NCI-H1694 treated with DMSO at 0.1 percent for 48 hours (cell line): Measurements from ENCODE around the gene ZDHHC9.

Experiments
- DNase-seq: peaks from one replicate; lab custom pipeline; 2025; lab: John Stamatoyannopoulos, UW

ZDHHC9 gene

GRCh38 chrX:129785160-129785947, 58.3 kb downstream of the ZDHHC9 start:
- DNase-seq: no peak

- no peak for DNase-seq
Measured at GRCh38 chrX:129784371-129784770, 59.3 kb downstream of the ZDHHC9 start.

DNA sequence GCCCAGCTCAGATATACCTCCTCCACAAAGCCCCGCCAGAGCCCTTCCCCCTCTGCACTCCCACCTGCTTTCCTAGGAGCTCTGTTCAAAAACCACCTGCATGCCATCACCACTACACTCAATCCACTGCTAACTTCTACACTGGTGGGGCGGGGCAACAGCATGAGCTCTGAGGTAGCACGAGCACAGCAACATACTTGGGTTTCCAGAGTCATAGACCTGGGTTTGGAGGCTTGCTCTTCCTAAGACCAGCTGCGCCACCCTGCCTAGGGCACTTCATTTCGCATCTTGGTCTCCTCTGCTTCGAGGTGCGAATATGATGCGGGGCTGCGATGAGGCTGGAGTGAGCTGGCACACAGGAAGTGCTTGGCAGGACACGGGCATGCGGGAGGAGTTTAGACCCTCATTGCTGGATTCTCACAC, 60.4 kb downstream of the ZDHHC9 start:
- DNase-seq: no peak

DNA sequence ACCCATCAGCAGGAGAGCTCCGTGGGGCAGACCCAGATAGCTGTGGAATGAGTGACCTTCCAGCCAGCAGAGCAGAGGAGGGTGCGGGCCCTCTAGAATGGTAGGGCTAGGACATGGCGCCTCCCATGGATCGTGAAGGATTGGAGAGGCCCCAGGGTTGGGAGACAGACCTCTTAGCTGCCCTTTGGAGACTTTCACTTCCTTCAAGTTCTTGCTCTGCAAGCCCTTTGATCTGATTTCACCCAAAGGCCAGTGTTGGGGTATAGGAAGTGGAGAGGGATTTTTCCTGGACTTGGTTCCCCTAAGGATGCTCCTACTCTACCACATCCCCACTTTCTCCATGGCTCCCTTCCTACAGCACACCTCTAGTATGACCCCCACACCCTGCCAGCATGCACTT, 61.0 kb downstream of the ZDHHC9 start:
- no peak for DNase-seq

DNA sequence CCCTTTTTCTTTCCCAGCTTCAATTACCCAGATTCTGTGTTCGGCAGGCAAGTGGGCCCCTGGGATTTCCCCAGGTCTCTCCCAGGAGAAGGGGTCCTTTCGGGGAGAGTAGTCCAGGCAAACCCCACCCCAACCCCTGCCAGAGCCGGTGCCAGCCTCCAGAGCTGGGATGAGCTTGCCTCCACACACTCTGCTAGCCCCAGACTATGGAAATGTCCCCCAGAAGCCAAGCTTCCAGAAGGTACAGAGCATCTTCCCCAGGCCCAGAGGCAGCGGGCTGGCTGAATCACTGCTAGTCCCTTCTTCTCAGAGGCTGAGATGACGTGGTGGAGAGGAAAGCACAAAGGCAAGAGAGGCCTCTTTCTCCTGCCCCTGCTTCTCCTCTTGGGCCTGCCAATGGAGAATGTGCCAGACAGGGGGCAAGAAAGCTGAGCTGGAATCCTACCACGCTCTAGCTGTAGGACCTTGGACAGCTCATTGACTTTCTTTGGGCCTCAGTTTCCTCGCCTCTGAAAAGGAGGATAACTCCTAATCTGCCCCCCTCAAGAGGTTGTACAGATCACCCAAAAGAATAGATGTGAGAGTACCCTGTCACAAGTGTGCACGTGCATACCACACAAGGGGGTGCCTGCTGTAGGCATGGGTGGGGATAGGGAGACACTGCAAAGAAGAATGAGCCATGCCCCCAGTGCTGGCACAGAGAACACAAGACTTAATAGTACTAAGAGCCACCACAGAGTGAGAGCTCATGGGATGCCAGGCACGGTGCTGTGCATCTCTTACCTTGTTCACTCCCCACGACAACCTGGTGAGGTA, 61.8 kb downstream of the ZDHHC9 start:
- no peak for DNase-seq

GRCh38 chrX:129781134-129781672, 62.5 kb downstream of the ZDHHC9 start:
- no peak for DNase-seq

GRCh38 chrX:129780441-129781105, 63.1 kb downstream of the ZDHHC9 start:
- DNase-seq: no peak

DNA sequence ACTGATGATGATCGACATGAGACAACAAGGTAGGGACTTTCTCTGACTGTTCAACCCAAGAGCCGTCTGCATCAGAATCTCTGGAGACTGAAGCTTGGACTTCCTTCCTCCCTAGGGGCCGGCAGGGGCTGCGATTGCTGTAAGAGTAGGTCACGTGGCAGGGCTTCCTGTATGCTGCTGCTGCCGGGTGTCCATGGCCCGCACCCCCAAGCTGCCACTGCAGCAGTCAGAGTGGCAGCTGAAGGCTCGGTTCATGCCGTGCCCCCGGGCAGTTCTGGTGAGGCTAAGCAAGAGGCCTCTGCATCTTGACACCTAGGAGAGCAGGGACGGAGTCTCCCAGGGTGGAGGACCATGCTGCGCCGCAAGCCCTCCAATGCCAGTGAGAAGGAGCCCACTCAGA, 63.9 kb downstream of the ZDHHC9 start, which contains the start of gene SASH3:
Gene SASH3, plus strand, starts transcription at position 203 of the 400 bp plus-strand sequence. Its CDS starts 149 bp downstream, at position 352.
- DNase-seq: no peak

GRCh38 chrX:129779086-129779672, 64.5 kb downstream of the ZDHHC9 start:
- no peak for DNase-seq

DNA sequence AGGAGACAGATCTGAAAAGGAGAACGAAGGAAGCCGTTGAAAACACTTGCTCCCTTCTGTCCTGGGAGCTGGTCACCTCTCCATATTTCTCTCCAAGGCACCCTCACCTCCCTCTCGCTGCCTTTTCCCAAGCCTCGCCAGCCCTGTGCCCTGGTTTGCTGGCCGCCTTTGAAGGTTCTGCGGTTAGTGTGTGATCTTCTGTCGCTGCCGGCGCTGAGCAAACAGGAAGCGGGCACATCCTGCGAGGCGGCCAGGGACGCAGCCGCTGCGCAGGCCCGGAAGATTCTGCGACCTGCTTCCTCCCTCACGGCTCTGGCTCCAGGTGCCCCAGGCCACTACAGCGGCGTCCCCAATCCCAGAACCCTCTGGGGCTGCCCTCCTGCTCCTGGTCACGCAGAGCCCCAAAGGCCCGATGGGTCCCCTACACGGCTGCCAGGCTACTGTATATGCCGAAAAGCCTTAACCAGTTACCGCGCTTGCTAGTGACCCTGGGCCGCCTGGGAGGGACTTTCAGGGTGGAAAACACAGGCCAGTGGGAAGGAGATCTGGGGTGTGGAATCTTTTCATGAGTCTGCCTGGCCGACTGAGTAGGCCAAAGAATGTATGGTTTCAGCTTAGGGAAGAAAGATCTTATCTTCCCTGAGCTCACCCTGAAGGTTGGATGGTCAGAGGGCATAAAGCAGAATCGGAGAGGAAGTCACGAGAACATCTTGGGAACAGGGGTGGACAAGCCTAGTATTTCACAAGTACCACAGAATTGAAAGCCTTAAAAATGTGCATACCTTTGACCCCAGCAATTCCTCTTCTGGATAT, 66.3 kb downstream of the ZDHHC9 start:
- no peak for DNase-seq

DNA sequence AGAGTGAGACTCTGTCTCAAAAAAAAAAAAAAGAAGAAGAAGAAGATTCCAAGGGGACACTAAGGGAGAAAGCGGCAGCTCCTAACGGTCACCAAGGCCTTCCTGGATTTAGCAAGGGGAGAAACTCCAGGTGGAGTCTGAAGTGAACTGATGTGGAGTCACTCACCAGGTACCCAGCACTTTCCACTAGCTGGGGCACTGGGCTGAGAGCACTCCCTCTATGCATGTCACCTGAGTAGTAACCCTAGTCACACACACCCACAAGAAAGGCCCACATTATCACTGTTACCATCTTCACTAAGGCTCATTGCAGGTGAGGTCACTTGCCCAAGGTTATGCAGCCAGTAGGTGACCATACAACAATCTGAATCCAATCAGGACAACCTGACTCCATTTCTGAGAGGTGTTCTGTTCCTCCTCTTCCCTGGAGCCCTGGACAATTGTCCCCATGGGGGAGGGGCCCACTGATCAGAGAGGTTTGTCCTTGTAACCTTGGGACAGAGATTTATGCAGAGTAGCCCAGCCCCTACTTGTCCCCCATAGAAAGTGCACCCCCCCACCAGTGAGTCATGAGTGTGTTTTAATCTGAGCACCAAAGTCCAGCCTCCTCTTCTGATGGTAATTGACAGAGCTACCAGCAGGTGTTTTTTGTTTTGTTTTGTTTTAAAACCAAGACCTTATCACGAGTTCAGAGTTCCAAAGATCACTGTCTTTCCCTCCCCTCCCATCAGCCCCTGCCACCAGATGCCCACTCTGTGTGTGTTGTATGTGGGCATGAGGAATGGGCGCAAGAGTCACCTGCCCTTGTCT, 69.8 kb downstream of the ZDHHC9 start:
- DNase-seq: no peak

- DNase-seq: no peak
Measured at GRCh38 chrX:129772796-129773431, 70.8 kb downstream of the ZDHHC9 start.

GRCh38 chrX:129771266-129771995, 72.3 kb downstream of the ZDHHC9 start:
- DNase-seq: no peak

- DNase-seq: no peak
Measured at GRCh38 chrX:129769467-129770154, 74.1 kb downstream of the ZDHHC9 start.

DNA sequence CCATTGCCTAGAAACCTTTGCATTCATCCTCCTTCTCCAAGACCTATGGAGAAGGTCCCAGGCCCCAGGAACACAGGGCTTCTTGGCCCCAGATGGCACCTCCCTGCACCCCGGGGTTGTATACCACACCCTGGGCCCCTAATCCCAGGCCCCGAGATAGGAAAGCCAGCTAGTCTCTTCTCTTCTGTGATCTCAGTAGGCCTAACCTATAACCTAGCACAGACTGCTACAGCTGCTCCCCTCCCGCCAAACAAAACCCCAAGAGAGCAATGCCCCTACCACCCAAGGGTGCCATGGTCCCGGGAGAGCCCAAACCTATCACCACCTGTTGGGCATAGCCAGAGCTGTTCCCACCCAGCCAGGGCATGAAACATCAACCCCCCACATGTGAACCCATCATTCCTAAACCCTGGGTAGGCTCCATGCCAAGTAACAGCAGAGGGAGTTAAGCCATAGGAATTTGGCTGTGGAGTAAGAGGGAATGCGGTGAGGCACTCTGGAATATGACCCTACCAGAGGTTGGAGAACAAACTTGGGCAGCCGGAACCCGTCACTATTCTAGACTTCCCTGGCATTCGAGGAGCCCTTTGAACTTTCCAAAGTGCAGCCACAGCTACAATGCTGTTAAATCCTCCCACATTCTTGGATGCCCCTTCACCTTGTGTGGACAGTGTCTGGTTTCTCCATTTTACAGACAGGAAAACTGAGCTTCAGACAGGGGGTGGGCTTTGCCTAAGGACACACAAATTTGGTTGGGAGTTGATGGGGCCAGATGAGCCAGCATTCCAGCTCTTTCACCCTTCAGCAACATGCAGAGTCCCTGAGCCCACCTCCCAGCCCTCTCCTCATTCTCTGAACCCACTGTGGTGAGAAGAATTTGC, 74.9 kb downstream of the ZDHHC9 start:
- DNase-seq: no peak

DNA sequence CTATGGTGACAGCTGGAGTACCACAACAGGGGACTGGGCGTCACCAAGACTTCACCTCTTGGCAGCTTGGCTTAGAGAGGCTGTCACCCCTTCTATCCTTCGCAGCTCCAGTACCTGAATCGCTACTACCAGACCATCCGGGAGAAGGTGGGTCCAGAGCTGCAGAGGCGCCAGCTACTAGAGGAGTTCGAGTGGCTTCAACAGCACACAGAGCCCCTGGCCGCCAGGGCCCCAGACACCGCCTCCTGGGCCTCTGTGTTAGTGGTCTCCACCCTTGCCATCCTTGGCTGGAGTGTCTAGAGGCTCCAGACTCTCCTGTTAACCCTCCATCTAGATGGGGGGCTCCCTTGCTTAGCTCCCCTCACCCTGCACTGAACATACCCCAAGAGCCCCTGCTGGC, 75.5 kb downstream of the ZDHHC9 start:
- DNase-seq: no peak

- DNase-seq: no peak
Measured at GRCh38 chrX:129763666-129764065, 80.0 kb downstream of the ZDHHC9 start.
